Skeletal muscle satellite cell (primary cell): Measurements from ENCODE around the gene KLHL6.
A peak's percentile ranks its signal among the peaks of the same experiment; 100 is the strongest.

Source experiments
- H3K27me3 ChIP-seq: 2 replicates; pipeline ENCODE4 v1.7.0; 2013; ENCODE audit warnings: low read length; ENCODE audit not compliant: control insufficient read depth, insufficient read depth
- H3K36me3 ChIP-seq: 2 replicates; pipeline ENCODE4 v1.7.0; 2013; ENCODE audit warnings: mild to moderate bottlenecking, control low read depth, low read length; ENCODE audit not compliant: insufficient read depth
- H3K4me1 ChIP-seq: 2 replicates; pipeline ENCODE4 v1.7.0; 2013; ENCODE audit warnings: low read length; ENCODE audit not compliant: control insufficient read depth, insufficient read depth
- H3K4me2 ChIP-seq: 2 replicates; pipeline ENCODE4 v1.7.0; 2013; ENCODE audit warnings: mild to moderate bottlenecking, low read length
- H3K4me3 ChIP-seq: 2 replicates; pipeline ENCODE4 v1.7.0; 2013; ENCODE audit warnings: low read length
- H3K9ac ChIP-seq: 2 replicates; pipeline ENCODE4 v1.7.0; 2013; ENCODE audit warnings: mild to moderate bottlenecking, low read depth, low read length, moderate library complexity
- H3K9me3 ChIP-seq: replicated peaks from 2 replicates; pipeline ENCODE4 v1.7.0; 2013; ENCODE audit warnings: mild to moderate bottlenecking, control low read depth, low read length

KLHL6 gene

DNA sequence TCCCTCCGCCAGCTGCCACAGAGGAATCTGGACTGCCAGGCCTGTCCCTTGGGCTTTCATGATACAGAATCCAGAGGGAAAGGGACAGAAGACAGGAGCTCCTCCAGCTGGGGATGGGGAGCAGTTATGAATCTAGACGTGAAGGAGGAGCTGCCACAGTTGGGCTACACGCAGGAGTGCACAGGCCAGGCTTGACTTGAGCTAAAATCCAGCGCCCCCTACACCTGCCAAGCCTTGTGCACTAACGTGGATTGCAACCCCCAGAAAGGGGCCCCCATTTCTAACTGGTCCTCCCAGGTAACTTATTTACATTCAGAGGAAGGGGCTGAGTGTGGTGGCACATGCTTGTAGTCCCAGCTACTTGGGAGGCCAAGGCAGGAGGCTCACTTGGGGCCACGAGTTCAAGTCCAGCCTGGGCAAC is 14.3 kb downstream of the KLHL6 start:
- peaks cover 14% of the 10 kb centered on the region for H3K27me3 ChIP-seq
- no peaks in the 10 kb centered on the region for H3K36me3 ChIP-seq
- no peak overlapping the region for H3K4me3 ChIP-seq
- no peak overlapping the region for H3K4me2 ChIP-seq
- no peak overlapping the region for H3K9ac ChIP-seq
- H3K4me1 ChIP-seq, result peaks cover 12% of the 10 kb centered on the region
- H3K9me3 ChIP-seq, result no peaks in the 10 kb centered on the region

DNA sequence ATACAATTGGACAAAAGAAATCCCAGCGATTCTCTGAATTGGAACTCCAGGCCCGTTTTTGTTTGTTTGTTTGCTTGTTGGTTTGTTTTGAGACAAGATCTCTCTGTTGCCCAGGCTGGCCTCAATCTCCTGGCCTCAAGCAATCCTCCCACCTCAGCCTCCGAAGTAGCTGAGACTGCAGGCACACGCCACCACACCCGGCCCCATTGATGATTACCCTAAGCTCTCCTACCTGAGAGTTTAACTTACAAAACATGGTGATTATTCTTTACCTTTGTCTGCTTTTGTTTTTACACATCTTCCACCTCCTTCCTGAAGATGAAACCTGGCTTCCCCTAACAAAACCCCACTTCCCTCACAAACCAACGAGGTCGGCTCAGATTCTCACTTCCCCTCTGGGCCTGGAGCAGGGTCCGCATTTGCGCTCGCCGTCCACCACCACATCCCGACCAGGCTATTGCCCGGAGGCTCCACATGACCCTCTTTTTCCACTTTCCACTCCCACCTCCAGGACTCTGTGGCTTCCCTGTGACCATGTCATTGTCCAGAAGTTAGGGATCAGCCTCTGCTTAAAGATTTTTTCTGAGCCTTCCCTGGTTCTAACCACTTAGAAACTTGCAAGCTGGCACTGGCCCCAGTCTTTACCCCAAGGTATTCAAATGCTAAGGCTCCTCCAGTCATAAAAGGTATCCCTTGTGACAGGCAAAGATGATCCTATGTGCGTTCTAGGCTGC is 14.8 kb downstream of the KLHL6 start:
- H3K9ac ChIP-seq, result no peak overlapping the region
- peaks cover 12% of the 10 kb centered on the region for H3K4me1 ChIP-seq
- peaks cover 9% of the 10 kb centered on the region for H3K27me3 ChIP-seq

DNA sequence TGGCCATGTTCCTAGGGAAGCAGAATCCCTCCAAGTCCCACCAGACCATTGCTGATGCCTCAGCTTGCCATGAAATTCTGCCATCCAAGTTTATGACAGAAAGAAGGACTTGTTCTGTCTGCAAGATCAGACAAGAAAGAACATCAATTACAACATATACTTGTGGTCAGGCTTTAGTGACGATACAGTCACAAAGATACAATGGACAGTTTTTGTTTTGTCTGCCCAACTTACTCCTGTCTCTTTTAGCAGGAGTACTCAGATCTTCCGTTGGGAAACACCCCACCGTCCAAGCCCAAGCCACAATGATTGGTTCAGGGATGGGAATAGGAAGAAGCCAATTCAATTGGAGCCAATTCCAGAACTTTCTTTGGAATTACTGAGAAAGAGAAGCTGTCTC is 15.7 kb downstream of the KLHL6 start:
- H3K4me1 ChIP-seq, result peaks cover 12% of the 10 kb centered on the region
- no peak overlapping the region for H3K4me2 ChIP-seq
- peaks cover 5% of the 10 kb centered on the region for H3K27me3 ChIP-seq
- H3K9me3 ChIP-seq, result no peaks in the 10 kb centered on the region
- no peak overlapping the region for H3K9ac ChIP-seq
- no peaks in the 10 kb centered on the region for H3K36me3 ChIP-seq
- H3K4me3 ChIP-seq, result no peak overlapping the region

More for the DNA sequence above, 14.8 kb downstream of the KLHL6 start:
- no peaks in the 10 kb centered on the region for H3K9me3 ChIP-seq
- H3K4me3 ChIP-seq, result no peak overlapping the region
- H3K4me2 ChIP-seq, result no peak overlapping the region
- H3K36me3 ChIP-seq, result no peaks in the 10 kb centered on the region

DNA sequence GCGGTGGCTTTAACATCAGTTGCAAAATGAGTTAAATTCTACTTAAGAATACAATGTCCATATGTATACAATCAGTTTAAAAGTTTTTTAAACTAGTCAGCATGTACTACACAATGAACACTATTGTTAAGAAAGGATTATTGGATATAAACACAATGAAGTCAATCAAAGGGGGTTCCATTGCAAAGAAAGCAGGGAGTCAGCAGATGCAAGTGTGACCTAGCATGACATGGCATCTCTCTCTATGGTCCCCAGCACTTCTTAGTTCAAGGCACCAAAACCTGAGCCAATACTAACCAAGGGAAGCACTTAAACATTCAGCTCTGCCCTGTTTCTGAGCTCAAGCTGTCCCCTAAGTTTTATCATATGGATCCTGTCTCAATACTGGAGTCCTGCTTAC is 17.0 kb downstream of the KLHL6 start:
- no peak overlapping the region for H3K9ac ChIP-seq
- H3K27me3 ChIP-seq, result peaks cover 8% of the 10 kb centered on the region
- no peak overlapping the region for H3K4me3 ChIP-seq
- no peak overlapping the region for H3K4me2 ChIP-seq
- H3K36me3 ChIP-seq, result no peaks in the 10 kb centered on the region
- peaks cover 12% of the 10 kb centered on the region for H3K4me1 ChIP-seq
- H3K9me3 ChIP-seq, result no peaks in the 10 kb centered on the region

DNA sequence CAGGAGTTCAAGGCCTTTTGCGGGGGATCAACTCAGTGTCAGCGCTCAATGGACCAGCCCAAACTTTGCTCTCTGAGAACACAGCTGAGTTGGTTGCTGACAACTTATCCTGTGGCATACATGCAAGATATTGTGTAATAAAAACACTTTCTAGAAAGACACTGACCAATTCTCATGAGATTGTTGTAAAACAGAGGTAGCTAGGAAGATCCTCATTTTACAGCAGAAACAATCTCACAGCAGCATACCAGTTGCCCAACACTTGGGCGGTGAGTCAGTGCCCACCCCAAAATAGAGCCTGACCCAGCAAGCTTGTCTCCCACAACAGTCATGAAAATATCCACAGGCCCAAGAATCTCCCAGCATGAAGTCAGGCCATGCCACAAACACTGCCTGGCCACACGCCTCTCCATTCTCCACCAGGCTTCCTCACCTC is 18.2 kb downstream of the KLHL6 start:
- Histone ChIP-seq H3K36me3 (no peaks in the 10 kb centered on the region), H3K4me3 (no peak overlapping the region), H3K27me3 (peaks cover 18% of the 10 kb centered on the region), H3K4me1 (peaks cover 12% of the 10 kb centered on the region), H3K9me3 (no peaks in the 10 kb centered on the region), H3K9ac (peak overlapping the region; percentile 41), H3K4me2 (no peak overlapping the region)

DNA sequence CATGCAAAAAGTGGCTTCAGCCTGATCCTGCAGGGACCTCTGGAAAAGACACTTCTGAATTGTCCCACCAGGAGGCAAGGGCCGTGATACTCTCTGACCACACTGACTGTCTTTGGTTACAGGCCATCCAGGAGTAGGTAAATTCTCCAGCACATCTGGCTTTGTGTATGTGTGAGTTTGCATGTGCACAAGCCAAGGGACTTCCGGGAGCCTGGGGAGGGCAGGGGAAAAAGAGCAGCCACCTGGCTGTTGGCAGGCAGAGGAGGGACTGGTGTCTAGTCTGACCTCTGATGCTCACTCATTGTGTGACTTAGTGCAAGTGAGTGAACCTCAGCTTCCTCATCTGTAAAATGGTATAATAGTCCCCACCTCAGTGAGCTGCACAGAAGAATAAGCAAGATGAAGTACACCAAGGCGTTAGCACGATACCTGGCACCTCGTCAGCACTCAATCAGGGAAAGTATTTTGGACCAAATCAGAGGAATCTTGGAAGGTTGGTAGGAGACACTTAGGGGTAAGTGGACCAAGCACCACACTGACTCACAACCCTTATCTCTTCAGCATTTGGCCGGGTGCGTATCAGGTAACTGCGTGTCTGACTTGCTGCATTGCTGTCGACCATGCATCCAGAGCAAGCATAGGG is 19.1 kb downstream of the KLHL6 start:
- no peaks in the 10 kb centered on the region for H3K36me3 ChIP-seq
- no peaks in the 10 kb centered on the region for H3K9me3 ChIP-seq
- no peak overlapping the region for H3K4me3 ChIP-seq
- H3K9ac ChIP-seq, result no peak overlapping the region
- peaks cover 12% of the 10 kb centered on the region for H3K4me1 ChIP-seq
- no peak overlapping the region for H3K4me2 ChIP-seq
- H3K27me3 ChIP-seq, result peaks cover 22% of the 10 kb centered on the region

DNA sequence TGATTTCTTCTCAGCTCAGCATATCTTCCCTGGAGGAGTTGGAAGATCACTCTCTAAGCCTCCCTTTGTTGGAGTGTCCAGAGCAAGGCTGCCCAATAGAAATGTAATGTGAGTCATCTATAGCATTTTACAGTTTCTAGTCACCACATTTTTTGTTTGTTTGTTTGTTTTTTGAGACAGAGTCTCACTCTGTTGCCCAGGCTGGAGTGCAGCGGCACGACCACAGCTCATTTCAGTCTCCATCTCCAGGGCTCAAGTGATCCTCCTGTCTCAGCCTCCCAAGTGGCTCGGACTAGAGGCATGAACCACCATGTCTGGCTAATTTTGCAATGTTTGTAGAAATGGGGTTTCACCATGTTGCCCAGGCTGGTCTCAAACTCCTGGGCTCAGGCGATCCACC is 21.3 kb downstream of the KLHL6 start:
- Histone ChIP-seq H3K9me3 (no peaks in the 10 kb centered on the region), H3K4me2 (no peak overlapping the region), H3K27me3 (peaks cover 33% of the 10 kb centered on the region), H3K4me3 (no peak overlapping the region), H3K36me3 (no peaks in the 10 kb centered on the region), H3K9ac (no peak overlapping the region), H3K4me1 (peaks cover 12% of the 10 kb centered on the region)

DNA sequence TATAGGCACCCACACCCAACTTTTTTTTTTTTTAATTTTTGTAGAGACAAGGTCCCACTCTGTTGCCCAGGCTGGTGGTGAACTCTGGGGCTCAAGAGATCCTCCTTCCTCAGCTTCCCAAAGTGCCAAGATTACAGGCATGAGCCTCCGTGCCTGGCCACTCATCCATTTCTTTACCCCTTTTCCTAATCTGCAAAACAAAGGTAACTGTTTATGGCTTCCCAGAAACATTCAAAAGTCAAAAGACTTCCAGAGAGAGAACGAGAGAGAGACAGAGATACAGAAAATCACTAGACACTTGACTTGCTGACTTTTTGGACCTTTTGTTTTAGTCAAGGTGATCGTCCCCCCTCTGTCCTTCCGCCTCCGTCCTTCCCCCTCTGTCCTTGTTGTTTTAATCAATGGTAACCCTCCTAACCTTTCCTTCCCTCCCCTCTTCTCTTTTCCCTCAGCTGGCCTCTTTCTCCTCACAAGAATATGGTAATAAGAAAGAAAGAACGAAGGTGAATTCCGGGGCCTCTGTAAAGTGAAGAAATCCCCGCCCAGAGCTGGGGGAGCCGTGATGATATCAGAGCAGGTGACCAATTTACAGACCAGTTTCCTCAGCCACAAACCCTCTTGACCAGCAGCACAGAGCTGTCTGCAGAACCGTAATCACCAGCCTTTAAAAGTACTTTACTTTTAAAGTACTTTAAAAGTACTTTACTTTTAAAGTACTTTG is 21.9 kb downstream of the KLHL6 start:
- no peak overlapping the region for H3K4me3 ChIP-seq

DNA sequence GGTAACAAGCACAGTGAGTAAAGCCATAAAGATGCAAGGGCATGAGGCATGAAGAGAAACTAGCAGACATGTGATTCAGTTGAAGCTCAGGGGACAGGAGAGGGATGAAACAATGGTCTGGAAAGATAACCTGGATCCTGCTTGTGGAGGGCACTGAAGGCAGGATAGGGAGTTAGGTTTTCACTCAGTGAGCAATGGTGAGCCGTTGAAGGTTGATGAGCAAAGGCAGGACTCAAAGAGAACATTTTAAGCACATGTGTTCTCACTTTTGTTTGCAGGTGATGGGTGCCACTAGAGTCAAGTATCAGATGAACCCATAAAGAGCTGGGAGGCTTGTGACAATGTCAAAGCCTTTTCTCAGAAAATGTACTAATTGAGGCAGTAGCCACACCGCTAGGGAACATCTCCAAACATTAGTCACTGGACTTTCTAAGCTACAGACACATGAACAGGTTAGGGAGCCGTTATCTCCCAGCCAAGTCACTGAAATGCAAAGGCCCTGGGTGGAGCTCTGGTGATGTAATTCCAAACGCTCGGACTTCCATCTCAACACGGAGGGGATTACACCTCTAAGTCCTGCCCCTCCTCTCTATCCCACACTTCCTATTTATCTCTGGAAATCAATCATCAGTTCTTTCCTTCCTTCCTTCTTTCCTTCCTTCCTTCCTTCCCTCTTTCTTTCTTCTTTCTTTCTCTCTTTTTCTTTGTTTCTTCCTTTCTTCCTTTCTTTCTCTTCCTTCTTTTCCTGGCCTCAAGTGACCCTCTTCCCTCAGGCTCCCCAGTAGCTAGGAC is 22.7 kb downstream of the KLHL6 start:
- H3K9ac ChIP-seq, result no peak overlapping the region
- no peaks in the 10 kb centered on the region for H3K9me3 ChIP-seq
- no peak overlapping the region for H3K4me3 ChIP-seq
- peaks cover 10% of the 10 kb centered on the region for H3K4me1 ChIP-seq
- no peak overlapping the region for H3K4me2 ChIP-seq
- peaks cover 33% of the 10 kb centered on the region for H3K27me3 ChIP-seq
- no peaks in the 10 kb centered on the region for H3K36me3 ChIP-seq

More for the DNA sequence above, 21.9 kb downstream of the KLHL6 start:
- Histone ChIP-seq H3K9me3 (no peaks in the 10 kb centered on the region), H3K4me1 (peaks cover 12% of the 10 kb centered on the region), H3K27me3 (peaks cover 33% of the 10 kb centered on the region), H3K36me3 (no peaks in the 10 kb centered on the region), H3K9ac (no peak overlapping the region), H3K4me2 (no peak overlapping the region)

DNA sequence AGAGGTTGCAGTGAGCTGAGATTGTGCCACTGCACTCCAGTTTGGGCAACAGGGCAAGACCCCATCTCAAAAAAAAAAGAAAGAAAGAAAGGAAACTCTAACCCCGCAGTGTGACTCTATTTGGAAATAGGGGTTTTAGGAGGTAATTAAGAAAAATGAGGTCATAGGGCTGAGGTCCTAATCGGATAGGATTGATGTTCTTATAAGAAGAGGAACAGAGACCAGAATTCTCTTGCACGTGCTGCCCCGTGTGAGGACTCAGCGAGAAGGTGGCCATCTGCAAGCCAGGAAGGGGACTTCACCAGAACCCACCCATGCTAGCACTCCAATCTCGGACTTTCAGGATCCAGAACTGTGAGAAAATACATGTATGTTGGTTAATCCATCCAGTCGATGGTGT is 25.8 kb downstream of the KLHL6 start:
- Histone ChIP-seq H3K4me1 (no peaks in the 10 kb centered on the region), H3K4me3 (no peak overlapping the region), H3K36me3 (no peaks in the 10 kb centered on the region), H3K9me3 (no peaks in the 10 kb centered on the region), H3K4me2 (no peak overlapping the region), H3K27me3 (peaks cover 33% of the 10 kb centered on the region), H3K9ac (no peak overlapping the region)

DNA sequence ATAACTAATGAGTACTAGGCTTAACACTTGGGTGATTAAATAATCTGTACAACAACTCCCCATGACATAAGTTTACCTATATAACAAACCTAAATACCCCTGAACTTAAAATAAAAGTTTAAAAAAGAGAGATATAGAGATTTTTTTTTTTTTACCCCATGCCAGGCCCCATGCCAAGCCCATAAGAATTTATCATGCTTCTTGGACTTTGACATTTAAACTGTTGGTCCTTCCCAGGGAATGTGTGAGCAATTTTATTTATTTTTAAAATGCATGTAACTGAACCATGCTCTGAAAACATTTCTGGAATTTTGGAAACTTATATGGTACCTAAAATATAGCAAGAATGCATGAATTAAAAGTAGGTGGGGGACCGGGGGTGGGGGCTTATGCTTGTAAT is 26.3 kb downstream of the KLHL6 start:
- Histone ChIP-seq H3K36me3 (no peaks in the 10 kb centered on the region), H3K4me3 (no peak overlapping the region), H3K27me3 (peaks cover 33% of the 10 kb centered on the region), H3K9ac (no peak overlapping the region), H3K9me3 (no peaks in the 10 kb centered on the region), H3K4me1 (no peaks in the 10 kb centered on the region), H3K4me2 (no peak overlapping the region)
